Neural cell (in vitro differentiated cells): ENCODE data around the gene VMAC. TPM values are rescaled to one million over a fixed set of nuclear protein-coding genes. Genes with fewer than 3 reads are reported as not detected.

Experiments
- H2AFZ ChIP-seq: fragments of 200-600, 300-800 bp; sonication (generic), shearing (Covaris generic); 2 replicates; pipeline ENCODE4 v1.6.0; 2014; ENCODE audit warnings: low read depth, mild to moderate bottlenecking, antibody characterized with exemption, low read length, moderate library complexity
- H3F3A ChIP-seq: fragments of 200-600 bp; shearing (Covaris generic); 2 replicates; pipeline ENCODE4 v1.6.1; 2016; ENCODE audit warnings: mild to moderate bottlenecking, moderate library complexity, mixed read lengths, antibody characterized with exemption, low read length; ENCODE audit not compliant: insufficient read depth, poor library complexity, severe bottlenecking
- H3K27ac ChIP-seq: fragments of 200-600, 300-800 bp; sonication (generic), shearing (Covaris generic); 2 replicates; pipeline ENCODE4 v1.5.1; 2014; ENCODE audit warnings: mild to moderate bottlenecking, low read length, moderate library complexity
- H3K27me3 ChIP-seq: fragments of 300-800, 200-600 bp; sonication (generic), shearing (Covaris generic); 2 replicates; pipeline ENCODE4 v1.6.0; 2014; ENCODE audit warnings: mild to moderate bottlenecking, low read depth, low read length, moderate library complexity; ENCODE audit not compliant: insufficient read depth
- H3K36me3 ChIP-seq: fragments of 300-800, 200-600 bp; sonication (generic), shearing (Covaris generic); 2 replicates; pipeline ENCODE4 v1.5.1; 2014; ENCODE audit warnings: mild to moderate bottlenecking, antibody characterized with exemption, low read length, moderate library complexity; ENCODE audit not compliant: insufficient read depth
- H3K4me2 ChIP-seq: fragments of 300-800, 200-600 bp; sonication (generic), shearing (Covaris generic); 2 replicates; pipeline ENCODE4 v1.6.0; 2014; ENCODE audit warnings: mild to moderate bottlenecking, low read length
- H3K4me3 ChIP-seq: fragments of 300-800, 200-600 bp; sonication (generic), shearing (Covaris generic); 2 replicates; pipeline ENCODE4 v1.5.1; 2014; ENCODE audit warnings: mild to moderate bottlenecking, low read length, moderate library complexity
- H3K79me2 ChIP-seq: fragments of 200-600 bp; shearing (Covaris generic); replicated peaks from 2 replicates; pipeline ENCODE4 v1.6.0; 2014; ENCODE audit warnings: mild to moderate bottlenecking, low read length, moderate library complexity; ENCODE audit not compliant: insufficient read depth
- H3K9ac ChIP-seq: fragments of 300-800, 200-600 bp; sonication (generic), shearing (Covaris generic); 2 replicates; pipeline ENCODE4 v1.6.1; 2016; ENCODE audit warnings: mild to moderate bottlenecking, low read length, mixed read lengths
- H3K9me2 ChIP-seq: fragments of 200-600 bp; shearing (Covaris generic); 2 replicates; pipeline ENCODE4 v1.6.1; 2016; ENCODE audit warnings: mild to moderate bottlenecking, low read length, mixed read lengths; ENCODE audit not compliant: insufficient read depth
- H3K9me3 ChIP-seq: fragments of 200-600, 300-800 bp; sonication (generic), shearing (Covaris generic); 2 replicates; pipeline ENCODE4 v1.6.1; 2016; ENCODE audit warnings: mild to moderate bottlenecking, mixed run types, low read length, moderate library complexity, mixed read lengths
- H4K20me1 ChIP-seq: fragments of 200-600 bp; shearing (Covaris generic); 2 replicates; pipeline ENCODE4 v1.6.1; 2016; ENCODE audit warnings: mild to moderate bottlenecking, mixed run types; ENCODE audit not compliant: insufficient read depth
- CTCF ChIP-seq: fragments of 450-650 bp; IDR thresholded peaks from 2 replicates; pipeline ENCODE4 v1.5.1; 2014; ENCODE audit warnings: antibody characterized with exemption, mild to moderate bottlenecking, moderate library complexity; ENCODE audit not compliant: poor library complexity, severe bottlenecking
- EP300 ChIP-seq: fragments of 450-650 bp; conservative IDR thresholded peaks from 2 replicates; pipeline ENCODE4 v1.6.1; 2014; ENCODE audit warnings: antibody characterized with exemption, mild to moderate bottlenecking, moderate library complexity; ENCODE audit not compliant: poor library complexity, severe bottlenecking
- EZH2 ChIP-seq: fragments of 200-600, 300-800 bp; shearing (Covaris generic), sonication (generic); IDR thresholded peaks from 2 replicates; pipeline ENCODE4 v1.6.1; 2014; ENCODE audit warnings: antibody characterized with exemption, low read length, borderline replicate concordance, mild to moderate bottlenecking; ENCODE audit not compliant: insufficient read depth, poor library complexity, severe bottlenecking
- MXI1 ChIP-seq: fragments of 450-650 bp; conservative IDR thresholded peaks from 2 replicates; pipeline ENCODE4 v1.6.1; 2014; ENCODE audit warnings: antibody characterized with exemption, mild to moderate bottlenecking; ENCODE audit not compliant: poor library complexity, severe bottlenecking
- POLR2AphosphoS5 ChIP-seq: IDR thresholded peaks from 2 replicates; pipeline ENCODE4 v1.6.1; 2012
- RAD21 ChIP-seq: fragments of 450-650 bp; conservative IDR thresholded peaks from 2 replicates; pipeline ENCODE4 v1.6.1; 2014; ENCODE audit warnings: antibody characterized with exemption, mild to moderate bottlenecking, moderate library complexity
- SMC3 ChIP-seq: fragments of 450-650 bp; conservative IDR thresholded peaks from 2 replicates; pipeline ENCODE4 v1.6.1; 2014; ENCODE audit warnings: antibody characterized with exemption, mild to moderate bottlenecking, moderate library complexity; ENCODE audit not compliant: poor library complexity
- TAF1 ChIP-seq: IDR thresholded peaks from 2 replicates; pipeline ENCODE4 v1.6.1; 2012; ENCODE audit warnings: low read depth
- polyA plus RNA-seq: library from polyadenylated mRNA; depleted of rRNA; stranded (reverse); fragments of >200 nt; gene quantifications from 2 replicates; pipeline ENCODE4 v1.2.3, GENCODE V29; 2014
- TF ChIP-seq, protein P1 (sequence below): IDR thresholded peaks from 2 replicates; pipeline ENCODE4 v1.6.1; 2012; ENCODE audit warnings: borderline replicate concordance

Gene VMAC
- polyA plus RNA-seq, 1 donor from 2014 or later: 6.0 TPM

DNA sequence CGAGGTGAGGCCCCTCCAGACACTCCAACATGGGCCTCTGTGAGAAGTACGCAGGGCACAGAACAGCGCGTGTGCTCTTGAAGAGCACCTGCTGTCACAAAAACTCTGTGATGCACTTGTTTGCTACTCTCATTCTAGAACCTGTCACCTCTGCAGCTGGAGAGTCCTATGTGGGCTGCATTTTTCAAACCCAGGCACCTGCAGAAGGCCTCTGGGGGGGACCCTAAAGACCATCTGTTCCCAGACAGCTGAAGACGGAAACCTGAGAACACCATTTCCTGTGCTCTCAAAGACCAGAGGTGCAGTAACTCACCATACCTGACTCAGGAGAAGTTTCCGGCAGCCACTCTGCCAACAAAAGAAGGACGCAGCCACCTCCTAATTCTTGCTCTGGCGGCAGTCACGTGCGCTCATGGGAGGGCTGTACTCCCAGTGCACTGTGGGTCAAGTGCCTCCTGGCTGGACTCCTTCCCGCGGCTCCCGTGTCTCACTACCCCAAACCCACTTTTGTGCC lies 45.2 kb downstream of the VMAC start:
- H3K9ac ChIP-seq: no peak overlapping the region
- TF ChIP-seq MXI1: no peak
- H3K36me3 ChIP-seq: peaks cover 6% of the 10 kb centered on the region
- H3K9me2 ChIP-seq: no peaks in the 10 kb centered on the region
- H4K20me1 ChIP-seq: peaks cover 3% of the 10 kb centered on the region
- H3K4me2 ChIP-seq: no peak overlapping the region
- no peaks in the 10 kb centered on the region for H3F3A ChIP-seq
- H3K27me3 ChIP-seq: no peaks in the 10 kb centered on the region
- H2AFZ ChIP-seq: no peak overlapping the region
- H3K4me3 ChIP-seq: no peak overlapping the region
- H3K9me3 ChIP-seq: no peaks in the 10 kb centered on the region
- peaks cover 53% of the 10 kb centered on the region for H3K79me2 ChIP-seq
- no peak overlapping the region for H3K27ac ChIP-seq

DNA sequence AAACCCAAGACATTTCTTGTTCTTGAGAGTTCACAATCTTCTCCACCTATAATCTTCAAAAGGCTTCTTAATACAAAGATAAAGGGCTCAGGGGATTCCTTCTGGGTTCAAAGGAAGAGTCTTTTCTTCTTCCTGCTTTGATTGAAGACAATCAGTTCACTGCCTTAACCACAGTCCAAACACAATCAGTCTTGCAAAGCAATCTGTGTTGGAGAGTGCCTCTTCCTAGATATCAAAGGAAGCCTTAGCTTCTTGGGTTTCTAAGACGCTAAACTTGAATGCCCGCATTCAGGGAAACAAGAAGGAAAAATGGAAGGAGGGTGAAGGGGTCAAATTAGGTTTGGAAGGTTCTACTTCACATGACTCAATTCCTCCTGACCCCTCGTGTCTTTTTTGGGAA lies 46.1 kb downstream of the VMAC start:
- no peaks in the 10 kb centered on the region for H3K9me2 ChIP-seq
- H3K4me3 ChIP-seq: no peak overlapping the region
- H3K79me2 ChIP-seq: peaks cover 49% of the 10 kb centered on the region
- no peak overlapping the region for H3K4me2 ChIP-seq
- no peaks in the 10 kb centered on the region for H3K9me3 ChIP-seq
- H2AFZ ChIP-seq: no peak overlapping the region
- no peak overlapping the region for H3K9ac ChIP-seq
- H3F3A ChIP-seq: no peaks in the 10 kb centered on the region
- H4K20me1 ChIP-seq: peaks cover 3% of the 10 kb centered on the region
- H3K27me3 ChIP-seq: no peaks in the 10 kb centered on the region
- H3K36me3 ChIP-seq: peaks cover 6% of the 10 kb centered on the region
- TF ChIP-seq EP300: no peak
- TF ChIP-seq POLR2AphosphoS5: no peak
- TF ChIP-seq RAD21: no peak
- no peak for TF ChIP-seq SMC3
- TF ChIP-seq, protein P1, sequence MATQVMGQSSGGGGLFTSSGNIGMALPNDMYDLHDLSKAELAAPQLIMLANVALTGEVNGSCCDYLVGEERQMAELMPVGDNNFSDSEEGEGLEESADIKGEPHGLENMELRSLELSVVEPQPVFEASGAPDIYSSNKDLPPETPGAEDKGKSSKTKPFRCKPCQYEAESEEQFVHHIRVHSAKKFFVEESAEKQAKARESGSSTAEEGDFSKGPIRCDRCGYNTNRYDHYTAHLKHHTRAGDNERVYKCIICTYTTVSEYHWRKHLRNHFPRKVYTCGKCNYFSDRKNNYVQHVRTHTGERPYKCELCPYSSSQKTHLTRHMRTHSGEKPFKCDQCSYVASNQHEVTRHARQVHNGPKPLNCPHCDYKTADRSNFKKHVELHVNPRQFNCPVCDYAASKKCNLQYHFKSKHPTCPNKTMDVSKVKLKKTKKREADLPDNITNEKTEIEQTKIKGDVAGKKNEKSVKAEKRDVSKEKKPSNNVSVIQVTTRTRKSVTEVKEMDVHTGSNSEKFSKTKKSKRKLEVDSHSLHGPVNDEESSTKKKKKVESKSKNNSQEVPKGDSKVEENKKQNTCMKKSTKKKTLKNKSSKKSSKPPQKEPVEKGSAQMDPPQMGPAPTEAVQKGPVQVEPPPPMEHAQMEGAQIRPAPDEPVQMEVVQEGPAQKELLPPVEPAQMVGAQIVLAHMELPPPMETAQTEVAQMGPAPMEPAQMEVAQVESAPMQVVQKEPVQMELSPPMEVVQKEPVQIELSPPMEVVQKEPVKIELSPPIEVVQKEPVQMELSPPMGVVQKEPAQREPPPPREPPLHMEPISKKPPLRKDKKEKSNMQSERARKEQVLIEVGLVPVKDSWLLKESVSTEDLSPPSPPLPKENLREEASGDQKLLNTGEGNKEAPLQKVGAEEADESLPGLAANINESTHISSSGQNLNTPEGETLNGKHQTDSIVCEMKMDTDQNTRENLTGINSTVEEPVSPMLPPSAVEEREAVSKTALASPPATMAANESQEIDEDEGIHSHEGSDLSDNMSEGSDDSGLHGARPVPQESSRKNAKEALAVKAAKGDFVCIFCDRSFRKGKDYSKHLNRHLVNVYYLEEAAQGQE: no peak
- TF ChIP-seq MXI1: no peak
- TF ChIP-seq CTCF: no peak
- no peak for TF ChIP-seq TAF1
- no peak for TF ChIP-seq EZH2
- H3K27ac ChIP-seq: no peak overlapping the region
